ENCODE results near the gene ARL13A. TPM values are rescaled to one million over a fixed set of nuclear protein-coding genes. Genes with fewer than 3 reads are reported as not detected.

ARL13A gene
- total and polyA plus RNA-seq, 7 donors, result not detected

GRCh38 chrX:101028562-101028961 lies 59.1 kb downstream of the ARL13A start:
- no peak for TF ChIP-seq POLR2A (IDR thresholded peaks at IDR 0.05)
- no peak for TF ChIP-seq POLR2AphosphoS5 (IDR thresholded peaks at IDR 0.05)
- no peak for TF ChIP-seq EP300 (IDR thresholded peaks at IDR 0.05)
- no peak for TF ChIP-seq CTCF (IDR thresholded peaks at IDR 0.05)
- no peaks in the 10 kb centered on the region for H3K27me3 ChIP-seq
- WGBS, 2 donors, result 100% methylated on average over 1 of the region's 1 CpG
- no peak overlapping the region for H3K4me3 ChIP-seq
- DNase-seq, result no peak
- intact Hi-C loops (cut with DNase I), result no loop called here
- no peaks in the 10 kb centered on the region for H3K9me3 ChIP-seq
- H3K27ac ChIP-seq, result no peak overlapping the region
- H3K4me1 ChIP-seq, result no peaks in the 10 kb centered on the region
- peaks cover 0 to 39% (median 2%) of the 10 kb centered on the region in 4 donors for H3K36me3 ChIP-seq

- no peak for DNase-seq
- no peaks in the 10 kb centered on the region for H3K27me3 ChIP-seq
- 89 to 100% methylated on average over 1 of the region's 1 CpG for WGBS, 2 donors
- H3K4me1 ChIP-seq, result no peaks in the 10 kb centered on the region
- intact Hi-C loops (cut with DNase I), result no loop called here
- H3K9me3 ChIP-seq, result no peaks in the 10 kb centered on the region
- TF ChIP-seq CTCF (IDR thresholded peaks at IDR 0.05), result no peak
- no peak overlapping the region for H3K4me3 ChIP-seq
- no peak overlapping the region for H3K27ac ChIP-seq
- peaks cover 0 to 39% (median 2%) of the 10 kb centered on the region in 4 donors for H3K36me3 ChIP-seq
Measured at GRCh38 chrX:101029665-101030064, 60.2 kb downstream of the ARL13A start.

- Histone ChIP-seq H3K9me3 (no peaks in the 10 kb centered on the region), H3K27ac (no peak overlapping the region), H3K36me3 (peaks cover 0 to 45% (median 0%) of the 10 kb centered on the region in 4 donors), H3K4me1 (no peaks in the 10 kb centered on the region), H3K27me3 (no peaks in the 10 kb centered on the region), H3K4me3 (no peak overlapping the region)
- TF ChIP-seq POLR2AphosphoS5 (IDR thresholded peaks at IDR 0.05) (no peak), CTCF (IDR thresholded peaks at IDR 0.05) (no peak), EP300 (IDR thresholded peaks at IDR 0.05) (no peak), POLR2A (IDR thresholded peaks at IDR 0.05) (no peak)
- intact Hi-C loops (cut with DNase I), result no loop called here
- no peak for DNase-seq
Measured at GRCh38 chrX:101037231-101037630, 67.7 kb downstream of the ARL13A start.

GRCh38 chrX:101040197-101040596 lies 70.7 kb downstream of the ARL13A start:
- Histone ChIP-seq H3K36me3 (peaks cover 0 to 38% (median 0%) of the 10 kb centered on the region in 4 donors), H3K4me1 (no peaks in the 10 kb centered on the region), H3K9me3 (no peaks in the 10 kb centered on the region), H3K27ac (no peak overlapping the region), H3K4me3 (no peak overlapping the region), H3K27me3 (no peaks in the 10 kb centered on the region)
- TF ChIP-seq POLR2AphosphoS5 (IDR thresholded peaks at IDR 0.05) (no peak), EP300 (IDR thresholded peaks at IDR 0.05) (no peak), CTCF (IDR thresholded peaks at IDR 0.05) (no peak), POLR2A (IDR thresholded peaks at IDR 0.05) (no peak)
- no peak for DNase-seq
- 94% methylated on average over 4 of the region's 4 CpGs for WGBS, 2 donors
- intact Hi-C loops (cut with DNase I), result no loop called here

Other genes starting within 250 kb of the ARL13A start
- gene SYTL4, start 237.6 kb upstream of the ARL13A start, total RNA-seq, result 100 to 1,000 TPM in 1 of 4 donors, 10 to 100 TPM in 3; 32.8 to 188 (median 41.6) TPM
- 10 to 100 TPM; 10.5 to 22.8 (median 12.0) TPM for gene SYTL4, start 237.6 kb upstream of the ARL13A start, polyA plus RNA-seq
- 1 to 10 TPM; 6.1 to 8.6 (median 7.2) TPM for gene CSTF2, start 149.3 kb upstream of the ARL13A start, total RNA-seq
- 10 to 100 TPM in 2 of 3 donors, 1 to 10 TPM in 1; 9.0 to 18.3 (median 15.4) TPM for gene CSTF2, start 149.3 kb upstream of the ARL13A start, polyA plus RNA-seq
- under 1 TPM in 2 of 4 donors, not detected in 2; 0.33 to 0.36 TPM for gene NOX1, start 95.3 kb upstream of the ARL13A start, total RNA-seq
- gene NOX1, start 95.3 kb upstream of the ARL13A start, polyA plus RNA-seq, result 10 to 100 TPM in 2 of 3 donors, 1 to 10 TPM in 1; 6.6 to 54.8 (median 12.0) TPM
- 1 to 10 TPM in 1 of 4 donors, under 1 TPM in 1, not detected in 2; 0.14 to 1.2 TPM for gene XKRX, start 40.8 kb upstream of the ARL13A start, total RNA-seq
- gene XKRX, start 40.8 kb upstream of the ARL13A start, polyA plus RNA-seq, result 1 to 10 TPM in 1 of 3 donors, under 1 TPM in 1, not detected in 1; 0.23 to 1.3 TPM
- 10 to 100 TPM; 13.9 to 20.1 (median 17.6) TPM for gene TRMT2B, start 82.4 kb downstream of the ARL13A start, total RNA-seq
- gene TRMT2B, start 82.4 kb downstream of the ARL13A start, polyA plus RNA-seq, result 10 to 100 TPM in 2 of 3 donors, 1 to 10 TPM in 1; 9.6 to 13.8 (median 13.2) TPM
- 10 to 100 TPM; 39.2 to 62.1 (median 49.7) TPM for gene TMEM35A, start 109.2 kb downstream of the ARL13A start, total RNA-seq
- 1 to 10 TPM in 2 of 3 donors, not detected in 1; 1.8 to 3.2 TPM for gene TMEM35A, start 109.2 kb downstream of the ARL13A start, polyA plus RNA-seq
- gene CENPI, start 128.5 kb downstream of the ARL13A start, total RNA-seq, result 1 to 10 TPM; 1.6 to 3.0 (median 2.4) TPM
- 1 to 10 TPM in 2 of 3 donors, not detected in 1; 1.2 to 3.4 TPM for gene CENPI, start 128.5 kb downstream of the ARL13A start, polyA plus RNA-seq